ENCODE data around the gene COL8A1. TPM values are rescaled to one million over a fixed set of nuclear protein-coding genes. Genes with fewer than 3 reads are reported as not detected.

Gene COL8A1
- total RNA-seq, 1 experiment from 2014 or later: 0.07 TPM

DNA sequence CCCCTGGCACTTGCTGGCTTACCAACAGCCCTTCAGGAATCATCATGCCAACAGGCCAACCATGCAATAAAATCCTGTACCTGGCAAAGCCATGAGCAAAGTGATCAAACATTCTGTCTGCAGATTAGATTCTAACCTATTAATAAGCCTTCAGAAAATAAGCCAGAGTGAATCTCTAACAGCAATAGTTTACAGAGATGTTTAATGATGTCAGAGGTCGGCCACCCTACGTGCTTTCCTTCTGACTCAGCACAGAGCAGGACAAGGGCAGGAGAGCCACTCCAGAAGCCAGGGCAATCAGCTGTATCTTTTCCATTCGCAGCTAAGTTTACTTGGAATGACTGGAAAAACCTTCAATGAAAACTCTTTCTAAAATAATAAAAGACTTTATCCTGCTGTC lies 13.1 kb downstream of the COL8A1 start:
- ChIA-PET RAD21 (ENCODE audit: low non-redundant PET in 1 of 2, low total read pairs in 2 of 2, uncharacterized antibody in 2 of 2, unreplicated experiment in 2 of 2) (no interaction called here), POLR2A (interaction anchor here (1.6 kb wide), 1 partner anchor 14 kb away, joined by 3 read pairs; no protein-coding TSS in a partner anchor), CTCF (interaction anchor here (1.1 kb wide), 1 partner anchor 15 kb away, joined by 3 read pairs; no protein-coding TSS in a partner anchor)
- Histone ChIP-seq H3K27ac (ENCODE audit: low read depth, low read length) (no peak overlapping the region), H3K4me1 (ENCODE audit: control insufficient read depth in 1 of 2, insufficient read depth in 2 of 2, low read length in 2 of 2) (no peaks in the 10 kb centered on the region), H3K9me2 (ENCODE audit: insufficient read depth) (no peaks in the 10 kb centered on the region), H4K20me1 (ENCODE audit: insufficient read depth) (no peaks in the 10 kb centered on the region), H2AFZ (ENCODE audit: low read depth, low read length, poor library complexity, severe bottlenecking) (no peak overlapping the region), H3K36me3 (ENCODE audit: control insufficient read depth in 1 of 2, insufficient read depth in 2 of 2, low read length in 2 of 2) (no peaks in the 10 kb centered on the region), H3K9me3 (ENCODE audit: control insufficient read depth in 1 of 2, insufficient read depth in 1 of 2, low read depth in 1 of 2, low read length in 2 of 2) (no peaks in the 10 kb centered on the region), H3K4me3 (replicated peaks in 1 of 2; ENCODE audit: low read depth in 1 of 2, low read length in 2 of 2) (no peak overlapping the region), H3K27me3 (ENCODE audit: insufficient read depth, low read length) (peaks cover 82% of the 10 kb centered on the region), H3K9ac (ENCODE audit: low read length) (no peak overlapping the region), H3K4me2 (ENCODE audit: low read length) (no peak overlapping the region), H3K79me2 (ENCODE audit: insufficient read depth, low read length) (no peaks in the 10 kb centered on the region)
- ATAC-seq: no peak
- intact Hi-C loops (cut with micrococcal nuclease): no loop called here
- no TSS peak for BruUV-seq (replicated peaks)
- TF ChIP-seq ZFX (IDR thresholded peaks at IDR 0.05) (no peak), ELF1 (IDR thresholded peaks at IDR 0.05; ENCODE audit: borderline replicate concordance, low read depth) (no peak), REST (IDR thresholded peaks at IDR 0.05; ENCODE audit: low read depth) (no peak), EGR1 (IDR thresholded peaks at IDR 0.05; ENCODE audit: low read depth) (no peak), YY1 (IDR thresholded peaks at IDR 0.05; ENCODE audit: extremely low read depth, insufficient replicate concordance, low read depth, low read length) (no peak), TCF7L2 (IDR thresholded peaks at IDR 0.05; ENCODE audit: borderline replicate concordance, extremely low read depth, insufficient read depth, insufficient read length) (no peak), POLR2AphosphoS5 (IDR thresholded peaks at IDR 0.05; ENCODE audit: low read depth, low read length) (no peak), ZBTB33 (IDR thresholded peaks at IDR 0.05; ENCODE audit: extremely low read depth, insufficient replicate concordance, low read length) (no peak), CBX3 (IDR thresholded peaks at IDR 0.05; ENCODE audit: low read depth) (no peak), CTCF (IDR thresholded peaks at IDR 0.05 in 2 of 3, conservative IDR thresholded peaks at IDR 0.05 in 1 of 3; ENCODE audit: borderline replicate concordance in 1 of 3, insufficient read depth in 1 of 3, low read depth in 2 of 3, low read length in 2 of 3) (no peak), MAX (IDR thresholded peaks at IDR 0.05) (no peak), EZH2phosphoT487 (IDR thresholded peaks at IDR 0.05; ENCODE audit: borderline replicate concordance) (no peak), ZNF274 (IDR thresholded peaks at IDR 0.05; ENCODE audit: low read depth, low read length) (no peak), RAD21 (IDR thresholded peaks at IDR 0.05; ENCODE audit: low read depth) (no peak), FOSL1 (IDR thresholded peaks at IDR 0.05; ENCODE audit: low read depth) (no peak), ATF3 (IDR thresholded peaks at IDR 0.05) (no peak), EZH2 (IDR thresholded peaks at IDR 0.05) (no peak), CEBPB (IDR thresholded peaks at IDR 0.05; ENCODE audit: low read depth) (no peak), SP1 (IDR thresholded peaks at IDR 0.05; ENCODE audit: low read depth) (no peak)
- no peak for DNase-seq (ENCODE audit: low read depth, low spot score)

All from HCT116 (cell line).